HG02588 (cell line): ENCODE data around the gene MYH14.
"Not testable (repeated sequence)": the region's sequence is repeated elsewhere in the genome, so short reads cannot be mapped to it uniquely, and the experiment has no call there.

Experiments
- ATAC-seq: cut with Tn5 transposase; IDR thresholded peaks from one replicate; pipeline ENCODE4 v1.9.1; 2021; ENCODE audit warnings: mild to moderate bottlenecking, moderate library complexity; ENCODE audit not compliant: unreplicated experiment

MYH14 gene

GRCh38 chr19:50315773-50316448 is 112.5 kb downstream of the MYH14 start:
- ATAC-seq = no peak

- no peak for ATAC-seq
These were observed 113.7 kb downstream of the MYH14 start for GRCh38 chr19:50317115-50317514.

GRCh38 chr19:50318438-50318837 is 115.0 kb downstream of the MYH14 start:
- no peak for ATAC-seq

- ATAC-seq = no peak
These were observed 115.7 kb downstream of the MYH14 start for GRCh38 chr19:50319156-50319555.

- ATAC-seq = no peak
These were observed 116.6 kb downstream of the MYH14 start for GRCh38 chr19:50320051-50320450.

- ATAC-seq = no peak
These were observed 117.2 kb downstream of the MYH14 start for GRCh38 chr19:50320596-50320995.

GRCh38 chr19:50321831-50322230 is 118.4 kb downstream of the MYH14 start:
- no peak for ATAC-seq

- ATAC-seq = no peak
These were observed 118.8 kb downstream of the MYH14 start for GRCh38 chr19:50322234-50322633.

GRCh38 chr19:50322931-50323781 is 119.7 kb downstream of the MYH14 start:
- ATAC-seq = no peak

GRCh38 chr19:50323782-50324133 is 120.3 kb downstream of the MYH14 start:
- ATAC-seq = no peak

GRCh38 chr19:50324331-50324730 is 120.9 kb downstream of the MYH14 start:
- ATAC-seq = no peak

- no peak for ATAC-seq
These were observed 122.1 kb downstream of the MYH14 start for GRCh38 chr19:50325310-50326100.

- ATAC-seq = no peak
These were observed 122.8 kb downstream of the MYH14 start for GRCh38 chr19:50326101-50326664.

GRCh38 chr19:50327013-50327412 is 123.6 kb downstream of the MYH14 start:
- ATAC-seq = no peak

GRCh38 chr19:50327461-50328223 is 124.2 kb downstream of the MYH14 start:
- ATAC-seq = no peak

GRCh38 chr19:50328224-50328872 is 124.9 kb downstream of the MYH14 start:
- peak; percentile 3 for ATAC-seq

- ATAC-seq = peak; percentile 11
These were observed 125.4 kb downstream of the MYH14 start for GRCh38 chr19:50328873-50329145.

GRCh38 chr19:50329146-50329925 is 125.9 kb downstream of the MYH14 start, which contains the start of gene KCNC3:
TSS of gene KCNC3 (minus strand) at chr19:50329377. CDS start at chr19:50329082, 295 bp downstream.
- peak; percentile 37 for ATAC-seq

GRCh38 chr19:50329926-50330294 is 126.5 kb downstream of the MYH14 start:
- not testable (repeated sequence) for ATAC-seq
